GM19351 (cell line): ENCODE measurements around the gene EFCAB14.
"Not testable (repeated sequence)": the region's sequence is repeated elsewhere in the genome, so short reads cannot be mapped to it uniquely, and the experiment has no call there.

ENCODE experiments used
- ATAC-seq: cut with Tn5 transposase; IDR thresholded peaks from one replicate; pipeline ENCODE4 v1.9.1; 2021; ENCODE audit warnings: mild to moderate bottlenecking, moderate library complexity; ENCODE audit not compliant: unreplicated experiment

EFCAB14 gene

DNA sequence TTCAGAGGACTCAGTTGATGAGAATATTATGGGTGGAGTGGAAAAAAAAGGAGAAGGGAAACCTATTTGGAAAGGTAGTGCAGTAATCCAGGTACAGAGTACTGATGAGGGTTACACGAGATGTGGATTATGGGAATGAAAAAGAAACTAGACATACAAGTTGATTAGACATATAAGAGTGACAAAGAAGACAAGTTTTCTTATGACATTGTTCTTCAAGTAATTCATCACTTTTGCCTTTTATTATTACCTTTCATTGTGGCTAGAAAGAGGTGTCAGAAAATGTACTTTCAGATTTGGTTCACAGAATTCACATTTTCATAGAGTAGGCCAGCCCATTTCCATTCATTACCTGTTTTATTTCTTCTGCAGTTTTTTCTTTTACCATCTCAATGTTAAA, 61.1 kb downstream of the EFCAB14 start:
- ATAC-seq, result no peak

DNA sequence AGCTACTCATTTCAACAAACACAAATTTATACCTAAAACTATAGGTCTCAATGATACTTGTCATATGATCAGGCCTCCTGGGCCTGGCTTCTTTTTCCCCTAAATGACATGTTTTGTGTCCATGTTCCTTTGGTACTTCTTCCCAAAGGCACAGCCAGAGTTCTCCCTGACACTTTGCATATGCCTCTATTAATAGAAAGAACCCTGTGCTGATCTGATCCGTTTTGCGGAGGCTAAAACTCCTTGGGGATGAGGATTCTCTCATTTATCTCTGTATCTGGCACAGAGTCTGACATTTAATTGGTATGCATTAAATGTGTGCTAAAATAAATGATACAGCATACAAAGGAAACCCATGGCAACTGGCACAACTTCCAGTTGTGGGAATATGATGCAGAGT, 62.3 kb downstream of the EFCAB14 start:
- no peak for ATAC-seq

DNA sequence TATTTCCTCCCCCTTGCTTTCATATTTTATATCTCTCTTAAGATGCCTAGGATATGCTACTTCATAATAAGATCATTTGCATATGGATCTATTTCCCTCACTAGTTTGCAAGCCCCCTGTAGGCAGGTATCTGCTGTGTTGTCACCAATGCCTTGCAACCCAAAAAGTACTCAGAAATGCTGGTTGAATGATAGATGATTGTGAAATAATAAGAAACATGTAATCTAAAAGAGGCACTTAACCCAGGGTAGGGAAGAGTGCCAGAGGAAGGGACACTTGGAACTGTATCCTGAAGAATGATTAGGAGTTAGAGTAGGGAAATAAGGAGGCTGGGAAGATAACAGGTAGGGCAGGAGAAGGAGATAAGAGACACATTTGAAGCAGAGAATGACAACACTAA, 63.1 kb downstream of the EFCAB14 start:
- ATAC-seq, result no peak

DNA sequence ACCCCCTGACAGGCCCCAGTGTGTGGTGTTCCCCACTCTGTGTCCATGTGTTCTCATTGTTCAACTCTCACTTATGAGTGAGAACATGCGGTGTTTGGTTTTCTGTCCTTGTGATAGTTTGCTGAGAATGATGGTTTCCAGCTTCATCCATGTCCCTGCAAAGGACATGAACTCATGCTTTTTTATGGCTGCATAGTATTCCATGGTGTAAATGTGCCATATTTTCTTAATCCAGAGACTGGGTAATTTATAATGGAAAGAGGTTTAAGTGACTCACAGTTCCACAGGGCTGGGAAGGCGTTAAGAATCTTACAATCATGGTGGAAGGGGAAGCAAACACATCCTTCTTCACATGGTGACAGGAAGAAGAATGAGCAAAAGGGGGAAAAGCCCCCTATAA, 64.2 kb downstream of the EFCAB14 start:
- not testable (repeated sequence) for ATAC-seq

DNA sequence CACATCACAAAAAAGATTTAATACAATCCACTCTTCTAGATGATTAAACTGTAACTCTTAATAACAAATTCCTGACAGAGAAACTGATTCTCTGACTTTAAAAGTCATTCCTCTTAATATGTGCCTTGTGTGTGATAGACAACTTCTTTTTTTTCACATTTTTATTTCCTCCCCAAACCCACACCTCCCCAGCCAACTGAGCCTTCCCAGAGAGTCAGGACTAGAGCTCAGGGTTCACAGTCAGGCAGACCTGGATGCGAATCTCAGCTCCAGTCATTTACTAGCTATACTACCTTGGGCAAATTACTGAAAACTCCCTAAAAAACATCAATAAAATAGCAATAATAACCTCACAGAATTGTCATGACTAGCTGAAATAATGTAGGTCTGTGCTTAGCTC, 64.9 kb downstream of the EFCAB14 start:
- no peak for ATAC-seq

DNA sequence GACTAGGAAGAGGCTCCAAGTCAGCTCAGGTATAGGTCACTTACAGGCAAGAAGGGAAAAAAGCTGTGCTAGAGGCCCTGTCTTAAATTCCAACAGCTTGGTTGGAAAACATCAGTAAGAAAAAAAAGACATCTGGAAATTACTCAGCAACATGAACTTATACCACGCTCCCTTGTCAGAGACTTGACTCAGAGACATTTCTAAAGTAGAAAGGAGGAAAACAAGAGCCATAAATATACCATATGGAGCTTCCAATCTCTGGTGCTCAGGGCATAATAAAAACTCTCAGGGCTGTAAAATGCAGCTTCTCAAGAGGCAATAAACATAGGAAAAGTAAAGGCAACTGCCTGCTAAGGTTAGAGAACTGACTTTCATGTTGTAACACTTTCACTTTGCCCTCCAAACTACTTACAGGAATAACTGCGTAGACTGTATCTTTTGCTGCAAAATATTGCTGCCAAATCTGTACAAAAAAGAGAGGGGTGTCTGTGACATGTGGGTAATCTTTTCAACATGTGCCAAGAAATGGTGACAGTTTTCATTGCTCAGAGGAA, 65.4 kb downstream of the EFCAB14 start:
- no peak for ATAC-seq

DNA sequence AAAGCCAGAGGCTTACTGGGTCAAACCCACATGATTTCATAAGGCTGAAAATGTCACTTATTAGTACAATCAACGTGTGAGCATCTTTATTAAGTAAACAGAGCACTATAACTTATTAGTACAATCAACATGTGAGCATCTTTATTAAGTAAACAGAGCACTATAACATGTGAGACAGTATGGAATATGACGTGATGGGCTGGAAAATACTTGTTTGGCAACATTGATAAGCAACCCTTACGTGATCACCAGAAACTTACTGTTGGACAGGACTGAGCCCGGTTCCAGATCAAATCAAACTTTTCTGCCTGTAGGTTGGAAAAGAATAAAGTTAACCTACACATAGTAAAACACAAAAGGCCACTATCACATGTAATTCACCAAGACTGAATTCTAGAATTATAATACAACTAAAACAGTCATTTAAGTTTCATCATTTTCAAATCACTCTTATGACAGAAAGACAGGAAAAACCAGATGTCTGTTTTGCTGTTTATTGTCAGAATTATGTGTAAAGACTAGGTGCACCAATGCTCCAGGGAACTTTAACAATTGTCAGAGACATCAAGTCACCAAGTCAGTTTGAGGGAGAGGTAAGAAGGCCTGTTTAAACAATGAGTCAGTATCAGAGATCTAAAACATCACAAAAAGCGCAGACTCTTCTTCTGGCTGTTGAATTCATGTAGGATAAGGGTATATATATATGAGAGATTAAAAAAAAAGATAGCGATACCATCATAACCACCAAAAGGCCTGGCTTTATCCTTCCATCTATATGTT, 66.4 kb downstream of the EFCAB14 start:
- no peak for ATAC-seq

DNA sequence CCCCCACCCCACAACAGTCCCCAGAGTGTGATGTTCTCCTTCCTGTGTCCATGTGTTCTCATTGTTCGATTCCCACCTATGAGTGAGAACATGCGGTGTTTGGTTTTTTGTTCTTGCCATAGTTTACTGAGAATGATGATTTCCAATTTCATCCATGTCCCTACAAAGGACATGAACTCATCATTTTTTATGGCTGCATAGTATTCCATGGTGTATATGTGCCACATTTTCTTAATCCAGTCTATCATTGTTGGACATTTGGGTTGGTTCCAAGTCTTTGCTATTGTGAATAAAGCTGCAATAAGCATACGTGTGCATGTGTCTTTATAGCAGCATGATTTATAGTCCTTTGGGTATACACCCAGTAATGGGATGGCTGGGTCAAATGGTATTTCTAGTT, 67.8 kb downstream of the EFCAB14 start:
- not testable (repeated sequence) for ATAC-seq

DNA sequence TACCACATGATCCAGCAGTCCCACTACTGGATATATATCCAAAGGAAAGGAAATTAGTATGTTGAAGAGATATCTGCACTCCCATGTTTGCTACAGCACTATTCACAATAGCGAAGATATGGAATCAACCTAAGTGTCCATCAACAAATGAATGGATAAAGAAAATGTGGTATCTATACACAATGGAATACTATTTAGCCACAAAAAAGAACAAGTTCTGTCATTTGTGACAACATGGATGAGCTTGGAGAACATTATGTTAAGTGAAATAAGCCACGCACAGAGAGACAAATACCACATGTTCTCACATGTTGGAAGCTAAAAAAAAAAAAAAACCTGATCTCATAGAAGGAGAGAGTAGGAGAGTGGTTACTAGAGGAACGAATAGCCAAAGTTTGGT, 68.4 kb downstream of the EFCAB14 start:
- no peak for ATAC-seq

DNA sequence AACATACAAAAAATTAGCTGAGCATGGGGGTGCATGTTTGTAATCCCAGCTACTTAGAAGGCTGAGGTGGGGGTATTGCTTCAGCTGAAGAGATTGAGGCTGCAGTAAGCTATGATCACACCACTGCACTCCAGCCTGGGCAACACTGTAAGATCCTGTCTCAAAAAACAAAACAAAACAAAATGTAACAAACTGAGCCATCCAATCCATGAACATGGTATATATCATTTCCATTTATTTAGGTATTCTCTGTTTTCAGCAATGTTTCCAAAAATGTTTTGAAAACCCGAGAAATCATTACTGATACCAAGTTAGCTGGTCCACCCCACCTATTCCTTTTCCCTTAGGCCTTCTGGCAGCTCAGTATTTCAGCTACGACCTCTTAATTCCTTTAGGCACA, 69.2 kb downstream of the EFCAB14 start:
- no peak for ATAC-seq

DNA sequence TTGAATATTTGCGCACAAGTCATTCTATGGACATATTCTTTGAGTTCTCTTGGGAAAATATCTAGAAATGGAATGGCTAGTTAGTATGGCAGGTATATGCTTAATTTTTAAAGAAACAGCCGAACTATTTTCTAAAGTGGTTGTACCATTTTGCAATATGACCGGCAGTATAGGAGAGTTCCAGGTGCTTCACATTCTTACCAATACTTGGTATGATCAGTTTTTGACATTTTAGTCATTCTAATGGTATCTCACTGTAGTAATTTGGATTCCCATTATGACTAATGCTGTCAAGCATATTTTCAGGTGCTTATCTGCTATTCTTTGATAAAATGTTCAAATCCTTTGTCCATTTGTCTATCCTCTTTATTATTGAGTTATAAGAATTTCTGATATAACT, 71.3 kb downstream of the EFCAB14 start:
- no peak for ATAC-seq

DNA sequence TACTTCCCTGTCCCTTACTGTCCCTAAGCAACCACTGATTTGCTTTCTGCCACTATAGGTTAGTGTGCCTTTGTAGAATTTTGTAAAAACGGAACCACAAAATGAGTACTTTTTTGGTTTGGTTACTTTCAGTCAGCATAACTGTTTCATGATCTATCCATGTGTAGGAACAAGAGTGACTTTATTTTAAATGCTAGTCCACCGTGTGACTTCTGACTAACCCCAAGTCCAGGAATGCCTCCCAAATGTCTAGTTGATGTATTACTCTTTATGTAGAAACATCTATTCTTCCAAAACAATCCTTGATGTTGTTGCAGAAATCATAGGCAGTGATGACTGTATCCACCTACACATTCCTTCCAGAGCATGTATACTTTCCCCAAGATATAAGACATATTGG, 72.1 kb downstream of the EFCAB14 start:
- no peak for ATAC-seq

DNA sequence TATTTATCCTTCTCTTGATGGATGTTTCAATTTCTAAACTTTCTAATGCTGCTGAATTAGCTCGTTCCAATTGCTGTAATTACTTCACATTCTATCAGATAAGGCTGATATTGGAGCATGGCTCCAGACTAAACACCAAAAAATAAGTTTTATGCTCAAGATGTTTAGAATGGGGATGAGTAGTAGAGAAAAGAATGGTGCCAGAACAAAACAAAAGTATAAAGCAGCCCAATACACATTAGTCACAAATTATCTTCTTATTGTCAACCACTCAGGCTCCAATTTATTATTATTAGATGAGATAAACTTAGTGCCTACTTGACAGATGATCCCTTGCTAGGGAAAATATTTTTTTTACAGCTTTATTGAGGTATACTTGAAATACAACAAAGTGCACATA, 72.6 kb downstream of the EFCAB14 start:
- ATAC-seq, result no peak

DNA sequence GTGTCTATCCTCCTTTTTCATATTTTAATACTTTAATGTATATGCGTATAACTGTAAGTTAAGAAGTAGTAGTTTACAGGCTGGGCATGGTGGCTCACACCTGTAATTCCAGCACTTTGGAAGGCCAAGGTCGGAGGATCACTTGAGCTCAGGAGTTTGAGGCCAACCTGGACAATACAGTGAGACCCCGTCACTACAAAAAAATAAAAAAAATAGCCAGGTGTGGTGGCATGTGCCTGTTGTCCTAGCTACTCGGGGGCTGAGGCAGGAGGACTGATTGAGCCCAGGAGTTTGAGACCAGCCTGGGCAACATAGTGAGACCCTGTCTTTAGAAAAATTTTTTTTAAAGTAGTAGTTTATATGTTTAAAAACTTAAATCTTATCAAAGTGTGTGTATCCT, 73.1 kb downstream of the EFCAB14 start:
- ATAC-seq, result no peak

DNA sequence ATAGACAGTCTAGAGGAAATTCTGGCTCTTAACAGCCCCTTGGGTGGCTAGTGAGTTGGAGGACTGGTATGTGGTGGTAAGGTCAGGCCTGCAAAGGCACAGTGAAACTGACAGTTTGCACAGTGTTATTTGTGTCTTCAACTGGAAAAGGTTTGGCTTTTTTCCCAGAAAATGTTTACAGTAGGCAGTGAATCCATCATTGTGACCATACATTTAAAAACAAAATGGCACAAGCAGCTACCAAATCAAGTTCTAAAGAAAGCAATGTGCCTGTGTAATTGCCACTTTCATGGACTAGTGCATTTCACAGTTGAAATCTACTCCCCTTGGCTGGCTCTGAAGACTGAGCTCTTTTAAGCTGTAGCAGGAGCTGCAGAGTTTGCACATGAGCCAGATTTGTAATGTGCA, 75.5 kb downstream of the EFCAB14 start:
- no peak for ATAC-seq

DNA sequence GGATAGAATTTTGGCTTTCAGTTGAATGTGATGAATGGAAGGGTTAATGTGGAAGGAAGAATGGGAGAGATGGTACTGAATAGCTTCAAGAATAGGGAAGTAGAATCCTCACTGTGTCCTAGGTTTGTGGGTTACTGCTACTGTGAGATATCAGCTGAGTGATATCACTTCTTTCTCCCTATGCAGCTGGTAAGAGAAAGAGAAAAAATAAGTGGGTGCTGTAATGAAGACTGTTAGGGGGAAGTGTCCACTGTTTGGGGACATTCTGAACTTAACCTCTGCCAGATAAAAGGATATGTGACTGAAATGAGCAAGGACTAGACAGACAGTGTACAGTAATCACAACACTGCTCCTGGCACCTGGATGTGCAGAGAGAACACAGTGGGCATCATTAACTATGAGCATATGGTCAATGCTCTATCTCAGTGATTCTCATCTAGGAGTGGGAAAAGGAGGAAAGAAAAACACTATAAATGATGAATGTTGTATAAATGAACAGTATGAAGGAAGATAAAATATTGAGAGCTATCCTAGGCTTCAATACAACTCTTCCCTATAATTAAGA, 76.7 kb downstream of the EFCAB14 start:
- no peak for ATAC-seq

DNA sequence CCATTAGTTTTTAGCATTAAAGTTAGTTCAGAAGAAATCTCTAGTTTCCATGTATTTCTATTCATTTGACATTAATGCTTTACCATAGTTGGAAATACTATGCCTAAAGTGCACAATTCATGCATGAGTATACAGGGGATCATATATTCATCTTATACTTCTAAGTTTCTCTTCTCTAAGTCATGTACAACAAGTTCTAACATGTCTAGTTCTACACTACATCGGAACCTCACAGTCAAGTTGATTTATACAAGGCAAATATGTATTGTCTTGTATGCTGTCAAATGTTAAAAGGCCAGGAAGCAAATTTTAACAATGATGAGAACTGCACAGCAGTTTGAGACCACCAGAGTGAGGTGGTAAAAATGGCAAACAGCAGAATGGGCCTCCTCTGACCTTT, 79.4 kb downstream of the EFCAB14 start:
- no peak for ATAC-seq

DNA sequence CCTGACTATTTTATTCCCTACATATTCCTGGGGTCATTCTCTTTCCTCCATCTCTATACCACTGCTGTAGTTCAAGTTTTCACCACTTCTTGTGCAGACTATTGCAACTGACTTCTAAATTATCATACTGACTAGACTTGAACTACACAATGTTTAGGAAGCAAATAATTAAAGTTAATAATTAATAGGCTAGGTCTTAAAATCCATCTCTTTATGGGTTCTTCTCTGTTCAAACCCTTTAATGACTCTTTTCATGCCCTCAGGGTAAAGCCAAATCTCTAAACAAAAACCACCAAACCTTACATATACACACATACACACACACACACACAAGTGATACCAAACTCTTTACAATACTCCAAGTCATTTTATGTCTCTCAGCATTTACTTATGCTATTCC, 80.0 kb downstream of the EFCAB14 start:
- no peak for ATAC-seq

DNA sequence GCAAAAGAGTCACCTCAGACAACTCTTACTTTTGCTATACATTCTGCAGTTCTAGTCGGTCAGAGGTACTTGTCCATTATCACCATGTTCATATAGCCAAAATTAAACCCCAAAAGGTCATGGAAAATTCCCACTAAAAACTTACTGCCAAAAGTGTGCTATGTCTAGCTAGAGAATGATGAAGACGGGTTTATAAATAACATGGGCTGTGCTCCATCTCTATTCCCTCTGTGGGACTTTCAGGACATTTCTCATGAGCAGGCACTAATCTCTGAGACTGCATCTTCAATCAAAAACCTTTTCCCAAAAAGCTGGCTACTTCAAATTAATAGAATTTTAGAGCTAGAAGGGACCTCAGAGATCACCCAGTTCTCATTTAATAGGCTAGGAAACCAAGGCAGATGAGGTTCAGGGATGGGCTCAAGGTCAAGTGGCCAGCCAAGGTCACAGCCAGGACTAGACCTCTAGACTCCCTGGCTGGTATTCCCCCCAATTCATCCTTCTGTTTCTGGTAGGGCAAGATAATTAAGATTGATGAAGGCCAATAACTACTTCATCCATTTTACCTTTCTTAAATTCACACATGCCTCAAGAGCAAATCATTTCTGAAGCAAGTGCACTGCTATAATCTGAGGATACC, 81.3 kb downstream of the EFCAB14 start:
- no peak for ATAC-seq

DNA sequence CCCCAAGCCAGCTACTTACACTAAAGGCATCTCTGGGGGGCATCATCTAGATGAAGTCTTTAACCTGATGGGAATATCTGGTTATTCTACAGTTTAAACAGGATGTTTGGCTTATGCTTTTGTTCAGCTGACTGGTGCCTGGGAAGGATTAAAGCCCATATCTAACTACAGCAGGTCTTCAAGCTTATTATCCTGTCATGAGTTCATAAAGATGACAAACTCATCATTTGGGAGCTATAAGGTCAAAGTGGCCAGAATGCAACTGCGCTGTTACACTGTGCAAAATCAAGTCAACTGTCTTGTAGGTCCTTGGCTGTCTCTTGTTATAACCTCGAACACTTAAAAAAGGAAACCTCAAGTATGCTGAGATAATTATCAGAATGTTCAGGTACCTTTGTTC, 83.7 kb downstream of the EFCAB14 start:
- ATAC-seq, result no peak

DNA sequence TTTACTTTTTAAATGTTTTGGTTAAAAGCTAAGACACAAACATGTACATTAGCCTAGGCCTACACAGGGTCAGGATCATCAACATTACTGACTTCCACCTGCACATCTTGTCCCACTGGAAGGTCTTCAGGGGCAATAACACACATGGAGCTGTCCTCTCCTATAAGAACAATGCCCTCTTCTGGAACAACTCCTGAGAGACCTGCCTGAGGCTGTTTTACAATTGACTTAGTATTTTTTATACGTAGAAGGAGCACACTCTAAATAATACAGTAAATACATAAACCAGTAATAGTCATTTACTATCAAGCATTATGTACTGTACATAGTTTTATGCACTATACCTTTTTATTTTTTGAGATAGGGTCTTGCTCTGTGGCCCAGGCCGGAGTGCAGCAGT, 88.2 kb downstream of the EFCAB14 start:
- ATAC-seq, result no peak
